ENCODE measurements around the gene HSD17B14.
"Not testable (repeated sequence)": the region's sequence is repeated elsewhere in the genome, so short reads cannot be mapped to it uniquely, and the experiment has no call there.

The HSD17B14 gene

GRCh38 chr19:48867123-48867745 is 30.9 kb upstream of the HSD17B14 start:
- peak; percentile 60 for DNase-seq (ENCODE audit: low spot score)

GRCh38 chr19:48866692-48867091 is 30.4 kb upstream of the HSD17B14 start:
- DNase-seq (ENCODE audit: low spot score): no peak

- DNase-seq (ENCODE audit: low spot score): no peak
Measured at GRCh38 chr19:48862827-48863226, 26.5 kb upstream of the HSD17B14 start.

- DNase-seq (ENCODE audit: low spot score): no peak
Measured at GRCh38 chr19:48861313-48861712, 25.0 kb upstream of the HSD17B14 start.

- DNase-seq (ENCODE audit: low spot score): peak; percentile 62
Measured at GRCh38 chr19:48859711-48860572, 23.7 kb upstream of the HSD17B14 start.

- peak; percentile 77 for DNase-seq (ENCODE audit: low spot score)
Measured at GRCh38 chr19:48858984-48859710, 22.9 kb upstream of the HSD17B14 start.

GRCh38 chr19:48856921-48857320 is 20.6 kb upstream of the HSD17B14 start:
- no peak for DNase-seq (ENCODE audit: low spot score)

GRCh38 chr19:48854103-48854502 is 17.8 kb upstream of the HSD17B14 start:
- no peak for DNase-seq (ENCODE audit: low spot score)

GRCh38 chr19:48853483-48853882 is 17.2 kb upstream of the HSD17B14 start:
- DNase-seq (ENCODE audit: low spot score): no peak

GRCh38 chr19:48852292-48852691 is 16.0 kb upstream of the HSD17B14 start:
- no peak for DNase-seq (ENCODE audit: low spot score)

GRCh38 chr19:48846659-48847058 is 10.4 kb upstream of the HSD17B14 start:
- DNase-seq (ENCODE audit: low spot score): not testable (repeated sequence)

- DNase-seq (ENCODE audit: low spot score): no peak
Measured at GRCh38 chr19:48845384-48845783, 9.1 kb upstream of the HSD17B14 start.

GRCh38 chr19:48844472-48844871 is 8.2 kb upstream of the HSD17B14 start:
- DNase-seq (ENCODE audit: low spot score): peak; percentile 50

GRCh38 chr19:48842789-48843162 is 6.5 kb upstream of the HSD17B14 start:
- peak; percentile 79 for DNase-seq (ENCODE audit: low spot score)

GRCh38 chr19:48841571-48841970 is 5.3 kb upstream of the HSD17B14 start:
- no peak for DNase-seq (ENCODE audit: low spot score)

- DNase-seq (ENCODE audit: low spot score): no peak
Measured at GRCh38 chr19:48841047-48841446, 4.8 kb upstream of the HSD17B14 start.

- no peak for DNase-seq (ENCODE audit: low spot score)
Measured at GRCh38 chr19:48837687-48838086, 1.4 kb upstream of the HSD17B14 start.

- peak; percentile 60 for DNase-seq (ENCODE audit: low spot score)
Measured at GRCh38 chr19:48837051-48837524, 797 bp upstream of the HSD17B14 start.

- peak; percentile 87 for DNase-seq (ENCODE audit: low spot score)
Measured at GRCh38 chr19:48835734-48836088, 580 bp downstream of the HSD17B14 start.

- DNase-seq (ENCODE audit: low spot score): no peak
Measured at GRCh38 chr19:48833977-48834376, 2.3 kb downstream of the HSD17B14 start.

GRCh38 chr19:48833049-48833448 is 3.2 kb downstream of the HSD17B14 start:
- no peak for DNase-seq (ENCODE audit: low spot score)

- DNase-seq (ENCODE audit: low spot score): no peak
Measured at GRCh38 chr19:48830965-48831364, 5.3 kb downstream of the HSD17B14 start.

GRCh38 chr19:48830088-48830487 is 6.2 kb downstream of the HSD17B14 start:
- DNase-seq (ENCODE audit: low spot score): no peak

All from hematopoietic multipotent progenitor cell treated with erythropoietin and hydrocortisone succinate and interleukin-3 and kit ligand, for 15 days (in vitro differentiated cells).